ENCODE measurements around the gene GABRB2.

Gene GABRB2

GRCh38 chr5:161372682-161373344 lies 173.7 kb downstream of the GABRB2 start:
- no peak for DNase-seq
- no peak for TF ChIP-seq CTCF (IDR thresholded peaks at IDR 0.05; ENCODE audit: low read depth, low read length)
- Histone ChIP-seq H3K4me3 (ENCODE audit: low read depth, low read length) (no peak overlapping the region), H3K4me1 (no peaks in the 10 kb centered on the region), H3K27me3 (no peaks in the 10 kb centered on the region), H3K9me3 (no peaks in the 10 kb centered on the region), H3K36me3 (no peaks in the 10 kb centered on the region)

GRCh38 chr5:161369022-161369421 lies 177.5 kb downstream of the GABRB2 start:
- Histone ChIP-seq H3K4me3 (ENCODE audit: low read depth, low read length) (no peak overlapping the region), H3K4me1 (no peaks in the 10 kb centered on the region), H3K36me3 (no peaks in the 10 kb centered on the region), H3K9me3 (no peaks in the 10 kb centered on the region), H3K27me3 (no peaks in the 10 kb centered on the region)
- TF ChIP-seq CTCF (IDR thresholded peaks at IDR 0.05; ENCODE audit: low read depth, low read length) = no peak
- DNase-seq = no peak

- H3K36me3 ChIP-seq = no peaks in the 10 kb centered on the region
- no peak overlapping the region for H3K4me3 ChIP-seq (ENCODE audit: low read depth, low read length)
- no peaks in the 10 kb centered on the region for H3K27me3 ChIP-seq
- no peaks in the 10 kb centered on the region for H3K4me1 ChIP-seq
- no peak for DNase-seq
- no peak for TF ChIP-seq CTCF (IDR thresholded peaks at IDR 0.05; ENCODE audit: low read depth, low read length)
- H3K9me3 ChIP-seq = no peaks in the 10 kb centered on the region
Measured at GRCh38 chr5:161358446-161358845, 188.1 kb downstream of the GABRB2 start.

GRCh38 chr5:161344234-161344633 lies 202.3 kb downstream of the GABRB2 start:
- H3K27me3 ChIP-seq = no peaks in the 10 kb centered on the region

GRCh38 chr5:161342886-161343285 lies 203.6 kb downstream of the GABRB2 start:
- Histone ChIP-seq H3K27me3 (no peaks in the 10 kb centered on the region), H3K4me3 (ENCODE audit: low read depth, low read length) (no peak overlapping the region), H3K36me3 (no peaks in the 10 kb centered on the region), H3K4me1 (no peaks in the 10 kb centered on the region), H3K9me3 (no peaks in the 10 kb centered on the region)
- no peak for DNase-seq
- no peak for TF ChIP-seq CTCF (IDR thresholded peaks at IDR 0.05; ENCODE audit: low read depth, low read length)

More at GRCh38 chr5:161344234-161344633, 202.3 kb downstream of the GABRB2 start:
- no peaks in the 10 kb centered on the region for H3K4me1 ChIP-seq
- H3K9me3 ChIP-seq = no peaks in the 10 kb centered on the region
- H3K36me3 ChIP-seq = no peaks in the 10 kb centered on the region
- no peak overlapping the region for H3K4me3 ChIP-seq (ENCODE audit: low read depth, low read length)
- TF ChIP-seq CTCF (IDR thresholded peaks at IDR 0.05; ENCODE audit: low read depth, low read length) = no peak
- DNase-seq = no peak

GRCh38 chr5:161340012-161340411 lies 206.5 kb downstream of the GABRB2 start:
- no peak for DNase-seq
- H3K4me3 ChIP-seq (ENCODE audit: low read depth, low read length) = no peak overlapping the region
- H3K9me3 ChIP-seq = no peaks in the 10 kb centered on the region
- no peaks in the 10 kb centered on the region for H3K27me3 ChIP-seq
- no peaks in the 10 kb centered on the region for H3K4me1 ChIP-seq
- TF ChIP-seq CTCF (IDR thresholded peaks at IDR 0.05; ENCODE audit: low read depth, low read length) = no peak
- no peaks in the 10 kb centered on the region for H3K36me3 ChIP-seq

Measured in BE2C (cell line).